ENCODE results near the gene NRAP.

GRCh38 chr10:113709221-113709838 is 45.5 kb upstream of the NRAP start:
- no peak for TF ChIP-seq CTCF (IDR thresholded peaks at IDR 0.05; ENCODE audit: low read depth, low read length, missing input control)
- no peak for TF ChIP-seq JUND (IDR thresholded peaks at IDR 0.05)
- no peak for TF ChIP-seq ATF3 (IDR thresholded peaks at IDR 0.05)
- TF ChIP-seq SP1 (IDR thresholded peaks at IDR 0.05), result no peak
- no peak for TF ChIP-seq MAX (IDR thresholded peaks at IDR 0.05)
- TF ChIP-seq GABPA (IDR thresholded peaks at IDR 0.05 in 1 of 2, conservative IDR thresholded peaks at IDR 0.05 in 1 of 2), result no peak
- TF ChIP-seq TAF1 (conservative IDR thresholded peaks at IDR 0.05), result no peak
- no peak for TF ChIP-seq ZBTB33 (IDR thresholded peaks at IDR 0.05)
- TF ChIP-seq HNF4G (IDR thresholded peaks at IDR 0.05), result no peak
- TF ChIP-seq REST (IDR thresholded peaks at IDR 0.05), result no peak
- TF ChIP-seq RAD21 (IDR thresholded peaks at IDR 0.05), result no peak

All from liver (tissue), 3 donors.